ENCODE results near the gene TBC1D21. TPM values are rescaled to one million over a fixed set of nuclear protein-coding genes. Genes with fewer than 3 reads are reported as not detected.
A peak's percentile ranks its signal among the peaks of the same experiment; 100 is the strongest.

TBC1D21 gene
- total and polyA plus RNA-seq, 2 of the 8 experiments (the other 6 are each of a cell fraction or from before 2014, with no cell fraction given), result not detected

DNA sequence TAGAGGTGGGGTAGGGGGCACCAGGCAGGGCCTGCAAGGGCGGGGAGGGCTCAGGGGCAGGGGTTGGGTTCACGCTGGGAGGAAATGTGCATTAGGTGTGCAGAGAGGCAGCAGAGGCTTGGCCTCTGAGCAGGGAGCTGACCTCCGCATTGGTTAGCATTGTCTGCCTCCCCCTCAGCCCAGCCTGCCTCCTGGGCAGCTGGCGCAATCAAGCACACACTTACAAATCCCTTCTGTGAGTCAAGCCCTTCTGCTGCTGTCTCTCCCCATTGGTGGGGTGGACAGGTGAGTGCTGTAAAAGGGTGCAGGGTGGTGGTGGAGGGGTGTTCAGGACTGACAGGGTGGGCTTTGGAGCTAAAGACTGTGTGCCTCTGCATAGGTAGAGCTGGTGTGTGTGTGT lies 62.2 kb downstream of the TBC1D21 start:
- POLR2A ChIA-PET (ENCODE audit: partially characterized antibody), result interaction anchor here (0.8 to 2.5 kb wide), 4 partner anchors 9 to 68 kb away, joined by 3 to 14 read pairs (median 6); partner anchors contain the start of gene LOXL1

More for the DNA sequence above, 62.2 kb downstream of the TBC1D21 start:
- H4K91ac ChIP-seq (replicated peaks; ENCODE audit: insufficient read length, low read length), result no peak overlapping the region
- no peak overlapping the region; a peak in 1 of 4 replicates for H3K4me2 ChIP-seq (ENCODE audit: insufficient read depth in 1 of 2, low read depth in 2 of 2, low read length in 2 of 2)
- H2BK120ac ChIP-seq (replicated peaks; ENCODE audit: low read depth, low read length), result no peak overlapping the region
- H3K56ac ChIP-seq (replicated peaks; ENCODE audit: insufficient read length, low read depth, low read length), result no peak overlapping the region
- H3K9ac ChIP-seq (replicated peaks in 1 of 4; ENCODE audit: extremely low read depth in 1 of 4, low read depth in 3 of 4, low read length in 3 of 4), result no peak overlapping the region
- no peak overlapping the region for H2BK20ac ChIP-seq (ENCODE audit: low read length)
- no peaks in the 10 kb centered on the region for H4K20me1 ChIP-seq (replicated peaks in 1 of 2; ENCODE audit: control insufficient read depth in 1 of 2, insufficient read depth in 2 of 2, low read length in 2 of 2)
- no peak overlapping the region for H4K5ac ChIP-seq (ENCODE audit: insufficient read length, low read depth, low read length)
- CTCF ChIA-PET (ENCODE audit: partially characterized antibody), result interaction anchor here (0.6 to 5.8 kb wide), 21 partner anchors 8 to 118 kb away, joined by 3 to 31 read pairs (median 4); partner anchors contain the start of genes LOXL1 and TBC1D21
- H3K36me3 ChIP-seq (ENCODE audit: control insufficient read depth in 2 of 4, insufficient read depth in 4 of 4, low read length in 3 of 4), result no peaks in the 10 kb centered on the region
- no peak overlapping the region for H3K4ac ChIP-seq (replicated peaks; ENCODE audit: insufficient read length, low read depth, low read length)
- H4K8ac ChIP-seq (ENCODE audit: extremely low read depth, insufficient read depth, low read length), result no peak overlapping the region
- no peak overlapping the region for H2AFZ ChIP-seq (ENCODE audit: low read length)
- H3K23ac ChIP-seq (ENCODE audit: insufficient read length), result no peak overlapping the region
- no peaks in the 10 kb centered on the region for H3K27me3 ChIP-seq (replicated peaks in 1 of 4; ENCODE audit: control insufficient read depth in 3 of 4, extremely low read depth in 1 of 4, insufficient read depth in 3 of 4, low read length in 3 of 4)
- TF ChIP-seq KDM4A (IDR thresholded peaks at IDR 0.05; ENCODE audit: low read depth, low read length, severe bottlenecking) (no peak), CREB1 (IDR thresholded peaks at IDR 0.05) (no peak), NANOG (IDR thresholded peaks at IDR 0.05; ENCODE audit: insufficient read depth, low read depth, low read length, poor library complexity, severe bottlenecking) (no peak), ASH2L (IDR thresholded peaks at IDR 0.05; ENCODE audit: low read length) (no peak), KDM5A (IDR thresholded peaks at IDR 0.05; ENCODE audit: low read length) (no peak), BCL11A (IDR thresholded peaks at IDR 0.05; ENCODE audit: low read depth in 2 of 2, low read length in 2 of 2) (no peak), YY1 (IDR thresholded peaks at IDR 0.05; ENCODE audit: low read depth, low read length) (no peak), MAFK (IDR thresholded peaks at IDR 0.05; ENCODE audit: low read depth, low read length) (no peak), SIX5 (IDR thresholded peaks at IDR 0.05; ENCODE audit: low read depth, low read length) (no peak), SIN3A (conservative IDR thresholded peaks at IDR 0.05 in 1 of 2, IDR thresholded peaks at IDR 0.05 in 1 of 2; ENCODE audit: low read depth in 1 of 2, low read length in 2 of 2) (no peak), JUND (IDR thresholded peaks at IDR 0.05; ENCODE audit: low read length) (no peak)
- TF ChIP-seq, protein P1, sequence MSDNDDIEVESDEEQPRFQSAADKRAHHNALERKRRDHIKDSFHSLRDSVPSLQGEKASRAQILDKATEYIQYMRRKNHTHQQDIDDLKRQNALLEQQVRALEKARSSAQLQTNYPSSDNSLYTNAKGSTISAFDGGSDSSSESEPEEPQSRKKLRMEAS (IDR thresholded peaks at IDR 0.05), result no peak
- TF ChIP-seq, protein P2, sequence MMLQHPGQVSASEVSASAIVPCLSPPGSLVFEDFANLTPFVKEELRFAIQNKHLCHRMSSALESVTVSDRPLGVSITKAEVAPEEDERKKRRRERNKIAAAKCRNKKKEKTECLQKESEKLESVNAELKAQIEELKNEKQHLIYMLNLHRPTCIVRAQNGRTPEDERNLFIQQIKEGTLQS (IDR thresholded peaks at IDR 0.05; ENCODE audit: insufficient read depth, low read depth, low read length), result no peak
- H3K23me2 ChIP-seq (ENCODE audit: low read depth, low read length), result no peaks in the 10 kb centered on the region
- H2AK5ac ChIP-seq (ENCODE audit: low read depth, low read length), result no peak overlapping the region
- peaks cover 0 to 3% (median 2%) of the 10 kb centered on the region in 4 experiments; a peak in 4 of 7 replicates for H3K4me1 ChIP-seq (replicated peaks in 1 of 4; ENCODE audit: control insufficient read depth in 3 of 4, insufficient read depth in 4 of 4, low read length in 3 of 4)
- no peak overlapping the region for H2BK15ac ChIP-seq (ENCODE audit: low read length)
- no peak overlapping the region for H2BK5ac ChIP-seq (ENCODE audit: low read depth, low read length)
- H3K4me3 ChIP-seq (ENCODE audit: extremely low read depth in 1 of 4, insufficient read depth in 2 of 4, low read depth in 3 of 4, low read length in 4 of 4), result no peak overlapping the region
- no peaks in the 10 kb centered on the region for H3K9me3 ChIP-seq (ENCODE audit: insufficient read depth in 2 of 2, low read depth in 1 of 2, low read length in 1 of 2)
- H3K79me1 ChIP-seq (ENCODE audit: low read depth, low read length), result no peaks in the 10 kb centered on the region
- no peak overlapping the region for H3K14ac ChIP-seq (ENCODE audit: insufficient read length)
- WGBS, 2 experiments (ENCODE audit: extremely low coverage in 1 of 2, insufficient coverage in 1 of 2, insufficient read length in 1 of 2, insufficient replicate concordance in 2 of 2, low coverage in 1 of 2, low lambda C conversion rate in 2 of 2, missing lambda C conversion rate in 1 of 2), result 95% methylated on average over 3 of the region's 4 CpGs; no CpG with 5 or more reads in 1 of the 2 experiments
- peak overlapping the region; percentile 9; the same call in 1 of the 2 replicates for H2BK12ac ChIP-seq (ENCODE audit: low read depth, low read length)
- H3K79me2 ChIP-seq (ENCODE audit: control insufficient read depth in 1 of 2, insufficient read depth in 2 of 2, low read length in 2 of 2), result no peaks in the 10 kb centered on the region
- no peak overlapping the region for H3K27ac ChIP-seq (ENCODE audit: low read depth, low read length)
- FAIRE-seq (no peak), DNase-seq (ENCODE audit: low read depth in 1 of 2, low spot score in 2 of 2) (no peak)
- H3K18ac ChIP-seq (ENCODE audit: extremely low read depth, low read length), result no peak overlapping the region

Data from H1 (cell line).